ENCODE data around the gene KIFAP3.

The KIFAP3 gene

DNA sequence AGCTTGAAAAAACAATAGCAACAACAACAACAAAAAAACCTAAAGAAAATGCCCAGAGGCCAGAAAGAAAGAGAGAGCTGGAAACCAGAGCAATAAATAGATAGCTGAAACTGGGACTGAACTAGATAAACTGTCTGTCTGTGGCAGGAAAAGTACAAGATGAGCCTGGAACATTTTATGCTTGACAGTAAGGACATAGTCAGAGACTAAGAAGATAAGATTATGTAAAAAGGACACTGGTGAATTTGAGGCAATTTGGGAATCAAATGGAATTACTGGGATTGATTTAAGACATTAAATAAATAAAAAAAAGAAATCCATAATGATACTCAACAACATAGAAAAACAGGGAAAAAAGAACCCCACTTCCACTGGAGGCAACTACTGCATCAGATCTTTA is 1.7 kb upstream of the KIFAP3 start:
- TF ChIP-seq, protein P1, sequence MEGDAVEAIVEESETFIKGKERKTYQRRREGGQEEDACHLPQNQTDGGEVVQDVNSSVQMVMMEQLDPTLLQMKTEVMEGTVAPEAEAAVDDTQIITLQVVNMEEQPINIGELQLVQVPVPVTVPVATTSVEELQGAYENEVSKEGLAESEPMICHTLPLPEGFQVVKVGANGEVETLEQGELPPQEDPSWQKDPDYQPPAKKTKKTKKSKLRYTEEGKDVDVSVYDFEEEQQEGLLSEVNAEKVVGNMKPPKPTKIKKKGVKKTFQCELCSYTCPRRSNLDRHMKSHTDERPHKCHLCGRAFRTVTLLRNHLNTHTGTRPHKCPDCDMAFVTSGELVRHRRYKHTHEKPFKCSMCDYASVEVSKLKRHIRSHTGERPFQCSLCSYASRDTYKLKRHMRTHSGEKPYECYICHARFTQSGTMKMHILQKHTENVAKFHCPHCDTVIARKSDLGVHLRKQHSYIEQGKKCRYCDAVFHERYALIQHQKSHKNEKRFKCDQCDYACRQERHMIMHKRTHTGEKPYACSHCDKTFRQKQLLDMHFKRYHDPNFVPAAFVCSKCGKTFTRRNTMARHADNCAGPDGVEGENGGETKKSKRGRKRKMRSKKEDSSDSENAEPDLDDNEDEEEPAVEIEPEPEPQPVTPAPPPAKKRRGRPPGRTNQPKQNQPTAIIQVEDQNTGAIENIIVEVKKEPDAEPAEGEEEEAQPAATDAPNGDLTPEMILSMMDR (IDR thresholded peaks at IDR 0.05; ENCODE audit: low read depth, low read length) = no peak
- Histone ChIP-seq H3K36me3 (no peaks in the 10 kb centered on the region), H3K9me3 (no peaks in the 10 kb centered on the region), H3K27me3 (no peaks in the 10 kb centered on the region), H3K4me1 (no peaks in the 10 kb centered on the region), H3K4me3 (ENCODE audit: low read depth, low read length) (no peak overlapping the region)
- DNase-seq = no peak

DNA sequence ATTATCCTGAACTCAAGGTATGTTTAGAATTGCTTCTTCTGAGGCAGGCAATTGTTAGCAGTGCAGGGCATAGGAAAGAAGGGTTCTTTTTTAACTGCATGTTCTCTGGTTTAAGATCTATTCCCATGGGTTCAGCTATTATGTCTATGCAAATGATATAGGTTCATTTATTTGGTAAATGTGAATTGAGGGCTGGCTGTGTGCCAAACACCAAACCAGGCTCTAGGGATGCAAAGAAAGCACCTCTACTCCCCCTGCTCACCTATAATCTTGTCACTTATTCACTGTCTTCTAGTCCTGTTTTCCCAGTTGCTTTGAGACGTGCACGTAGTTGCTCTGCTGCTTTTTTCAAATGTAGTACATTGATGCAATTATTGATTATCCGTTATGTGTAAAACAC is 691 bp upstream of the KIFAP3 start:
- no peaks in the 10 kb centered on the region for H3K4me1 ChIP-seq
- TF ChIP-seq, protein P1 (IDR thresholded peaks at IDR 0.05; ENCODE audit: low read depth, low read length) = no peak
- peak overlapping the region; percentile 94 for H3K4me3 ChIP-seq (ENCODE audit: low read depth, low read length)
- no peak for DNase-seq
- H3K27me3 ChIP-seq = no peaks in the 10 kb centered on the region
- H3K36me3 ChIP-seq = no peaks in the 10 kb centered on the region
- H3K9me3 ChIP-seq = no peaks in the 10 kb centered on the region

DNA sequence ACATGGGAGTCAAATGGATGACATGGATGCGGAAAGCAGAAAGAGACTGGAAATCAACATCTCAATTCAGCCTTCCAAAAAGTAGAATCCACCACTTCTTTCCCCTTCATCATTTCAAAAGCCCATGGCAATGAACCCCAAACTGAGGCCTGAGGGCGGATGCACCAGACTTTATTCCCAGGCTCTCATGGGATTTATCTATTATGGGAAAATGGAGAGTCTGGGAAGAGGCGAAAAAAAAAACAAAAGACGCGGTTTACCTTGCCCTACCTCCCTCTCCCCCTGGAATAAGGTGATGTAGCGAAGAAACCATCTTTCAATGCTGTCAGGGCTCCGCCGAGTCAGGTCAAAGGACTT is 624 bp downstream of the KIFAP3 start:
- H3K27me3 ChIP-seq = no peaks in the 10 kb centered on the region
- H3K4me1 ChIP-seq = no peaks in the 10 kb centered on the region
- H3K36me3 ChIP-seq = no peaks in the 10 kb centered on the region
- no peaks in the 10 kb centered on the region for H3K9me3 ChIP-seq
- H3K4me3 ChIP-seq (ENCODE audit: low read depth, low read length) = peak overlapping the region; percentile 94
- no peak for DNase-seq
- TF ChIP-seq, protein P1 (IDR thresholded peaks at IDR 0.05; ENCODE audit: low read depth, low read length) = no peak

DNA sequence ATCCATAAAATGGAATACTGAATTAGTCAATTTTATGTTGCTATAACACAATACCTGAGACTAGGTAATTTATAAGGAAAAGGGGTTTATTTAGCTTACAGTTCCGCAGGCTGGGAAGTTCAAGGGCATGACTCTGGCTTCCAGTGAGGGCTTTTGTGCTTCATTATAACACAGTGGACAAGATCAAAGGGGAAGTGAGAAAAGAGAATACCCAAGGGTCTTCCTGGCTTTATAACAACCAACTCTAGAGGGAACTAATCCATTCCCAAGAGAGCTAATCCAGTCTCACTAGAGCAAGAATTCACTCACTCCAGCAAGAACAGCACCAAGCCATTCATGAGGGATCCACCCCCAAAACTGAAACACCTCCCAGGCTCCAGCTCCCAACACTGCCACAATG is 3.1 kb downstream of the KIFAP3 start:
- Histone ChIP-seq H3K9me3 (no peaks in the 10 kb centered on the region), H3K4me3 (ENCODE audit: low read depth, low read length) (no peak overlapping the region), H3K4me1 (no peaks in the 10 kb centered on the region), H3K36me3 (no peaks in the 10 kb centered on the region), H3K27me3 (no peaks in the 10 kb centered on the region)
- TF ChIP-seq, protein P1 (IDR thresholded peaks at IDR 0.05; ENCODE audit: low read depth, low read length) = no peak
- DNase-seq = no peak

DNA sequence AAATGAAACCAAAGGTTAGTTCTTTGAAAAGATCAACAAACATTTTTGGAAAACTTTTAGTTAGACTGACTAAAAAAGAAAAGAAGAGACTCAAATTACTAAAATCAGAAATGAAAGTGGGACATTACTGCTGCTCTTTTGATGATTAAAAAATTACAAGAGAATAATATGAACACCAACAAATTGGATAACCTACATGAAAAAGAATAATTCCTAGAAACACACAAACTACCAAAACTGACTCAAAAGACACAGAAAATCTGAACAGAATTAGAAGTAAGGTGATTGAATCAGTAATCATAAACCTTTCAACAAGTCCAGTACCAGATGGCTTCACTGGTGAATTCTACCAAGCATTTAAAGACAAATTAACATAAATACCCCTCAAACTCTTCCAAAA is 5.6 kb downstream of the KIFAP3 start:
- TF ChIP-seq, protein P1 (IDR thresholded peaks at IDR 0.05; ENCODE audit: low read depth, low read length) = no peak
- no peaks in the 10 kb centered on the region for H3K4me1 ChIP-seq
- no peak overlapping the region for H3K4me3 ChIP-seq (ENCODE audit: low read depth, low read length)
- no peak for DNase-seq
- H3K27me3 ChIP-seq = no peaks in the 10 kb centered on the region
- H3K36me3 ChIP-seq = no peaks in the 10 kb centered on the region
- H3K9me3 ChIP-seq = no peaks in the 10 kb centered on the region

DNA sequence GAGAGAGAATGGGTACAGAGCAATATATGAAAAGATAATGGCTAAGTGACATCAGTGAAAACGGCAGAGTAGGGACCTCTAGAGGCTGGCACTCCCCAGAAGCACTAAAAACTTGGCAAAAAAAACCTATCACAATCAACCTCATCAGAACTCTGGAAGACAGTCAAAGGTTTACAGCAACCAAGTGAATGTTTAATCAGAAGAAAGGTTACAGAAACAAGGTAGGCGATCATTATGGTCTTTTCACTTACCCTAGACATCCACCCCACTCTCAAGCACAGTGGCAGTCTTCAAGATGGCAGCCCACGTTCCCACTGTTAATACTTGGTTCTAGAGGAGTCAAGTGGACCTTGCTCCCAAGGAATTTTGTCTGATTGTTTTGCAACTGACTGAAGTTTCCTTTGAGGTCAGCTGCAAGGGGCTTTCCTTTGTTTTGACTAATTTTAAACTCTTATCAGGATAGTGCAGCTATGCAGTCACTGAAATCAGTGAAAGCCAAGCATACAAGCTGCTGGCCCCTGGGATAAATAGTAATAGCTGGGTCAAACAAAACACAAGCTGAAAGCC is 7.2 kb downstream of the KIFAP3 start:
- Histone ChIP-seq H3K4me1 (no peaks in the 10 kb centered on the region), H3K36me3 (no peaks in the 10 kb centered on the region), H3K9me3 (no peaks in the 10 kb centered on the region), H3K4me3 (ENCODE audit: low read depth, low read length) (no peak overlapping the region), H3K27me3 (no peaks in the 10 kb centered on the region)
- TF ChIP-seq, protein P1 (IDR thresholded peaks at IDR 0.05; ENCODE audit: low read depth, low read length) = no peak
- DNase-seq = no peak
